PFSK-1 (cell line): ENCODE data around the gene CNPY4.

Experiments
- FOXP2 ChIP-seq: optimal IDR thresholded peaks from 2 replicates; pipeline ENCODE3; 2011; ENCODE audit warnings: borderline replicate concordance, control low read depth, inconsistent platforms; ENCODE audit not compliant: insufficient read depth; ENCODE audit errors: extremely low read length, extremely low read depth
- POLR2AphosphoS5 ChIP-seq: IDR thresholded peaks from 2 replicates; pipeline ENCODE4 v1.6.1; 2012; ENCODE audit warnings: low read depth, mild to moderate bottlenecking, control low read depth, low read length, moderate library complexity
- REST ChIP-seq, 2 experiments: IDR thresholded peaks; 2 replicates each; pipeline versions ENCODE4 v1.6.1 to v1.8.0; 2011 to 2012; ENCODE audit warnings: low read depth in 2 of 2, low read length in 2 of 2, control low read depth in 1 of 2, inconsistent platforms in 1 of 2, mild to moderate bottlenecking in 1 of 2, moderate library complexity in 1 of 2; ENCODE audit not compliant: insufficient read depth in 1 of 2
- SIN3A ChIP-seq: IDR thresholded peaks from 2 replicates; pipeline ENCODE4 v1.6.1; 2012; ENCODE audit warnings: mild to moderate bottlenecking, low read length, moderate library complexity, borderline replicate concordance; ENCODE audit not compliant: insufficient read depth
- TAF1 ChIP-seq: IDR thresholded peaks from 2 replicates; pipeline ENCODE4 v1.6.1; 2012; ENCODE audit warnings: low read length, control low read depth, borderline replicate concordance; ENCODE audit not compliant: insufficient read depth

The CNPY4 gene

DNA sequence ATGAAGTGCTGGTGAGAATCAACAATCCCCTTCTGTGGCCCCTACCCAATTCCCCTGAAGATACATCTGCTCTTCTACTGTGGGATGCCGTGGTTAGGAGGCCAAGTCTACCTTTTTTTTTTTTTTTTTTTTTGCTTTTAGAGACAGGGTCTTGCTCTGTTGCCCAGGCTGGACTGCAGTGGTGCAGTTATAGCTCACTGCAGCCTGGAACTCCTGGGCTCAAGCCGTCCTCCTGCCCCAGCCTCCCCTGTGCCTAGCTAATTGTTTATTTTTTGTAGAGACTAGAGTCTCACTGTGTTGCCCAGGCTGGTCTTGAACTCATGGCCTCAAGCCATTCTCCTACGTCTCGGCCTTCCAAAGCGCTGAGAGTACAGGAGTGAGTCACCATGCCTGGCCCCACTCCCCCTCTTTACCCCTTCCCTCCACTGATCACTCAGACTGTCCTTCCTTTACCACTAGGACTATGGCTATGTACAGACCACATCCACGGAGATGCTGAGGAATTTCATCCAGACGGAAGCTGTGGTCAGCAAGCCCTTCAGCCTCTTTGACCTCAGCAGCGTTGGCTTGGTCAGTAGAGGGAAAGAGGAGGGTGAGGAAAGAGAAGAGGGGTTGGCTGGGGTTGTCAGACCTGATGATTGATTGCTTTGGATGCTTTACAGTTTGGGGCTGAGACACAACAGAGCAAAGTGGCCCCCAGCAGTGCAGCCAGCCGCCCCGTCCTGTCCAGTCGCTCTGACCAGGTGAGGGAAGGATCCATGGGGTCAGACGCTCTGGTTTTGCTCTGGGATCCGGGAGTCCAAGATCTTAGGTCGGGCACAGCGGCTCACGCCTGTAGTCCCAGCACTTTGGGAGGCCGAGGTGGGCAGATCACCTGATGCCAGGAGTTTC lies 16.2 kb upstream of the CNPY4 start:
- TF ChIP-seq FOXP2 (no peak), REST (IDR thresholded peaks at IDR 0.05; ENCODE audit: insufficient read depth in 1 of 2, low read depth in 2 of 2, low read length in 2 of 2) (no peak), POLR2AphosphoS5 (no peak), SIN3A (no peak)

DNA sequence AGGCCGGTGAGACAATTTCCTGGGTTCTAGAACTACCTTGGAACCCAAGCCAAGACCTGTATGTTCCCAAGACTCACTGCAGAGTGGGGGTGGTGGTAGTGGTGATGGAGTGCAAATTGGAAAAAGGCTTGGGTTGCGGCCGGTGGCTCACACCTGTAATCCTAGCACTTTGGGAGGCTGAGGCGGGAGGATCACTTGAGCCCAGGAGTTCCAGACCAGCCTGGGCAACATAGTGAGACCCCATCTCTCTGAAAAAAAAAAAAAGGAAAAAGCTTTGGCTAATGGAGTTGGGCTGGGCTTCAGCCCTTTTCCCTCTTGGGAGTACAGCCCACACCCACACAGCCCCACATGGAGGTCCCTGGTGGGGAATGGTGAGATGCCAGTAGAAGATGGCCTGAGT lies 13.9 kb upstream of the CNPY4 start:
- TF ChIP-seq FOXP2 (no peak), REST (IDR thresholded peaks at IDR 0.05; ENCODE audit: insufficient read depth in 1 of 2, low read depth in 2 of 2, low read length in 2 of 2) (no peak), TAF1 (no peak), POLR2AphosphoS5 (no peak), SIN3A (no peak)

GRCh38 chr7:100106633-100107032 lies 12.8 kb upstream of the CNPY4 start:
- TF ChIP-seq REST (IDR thresholded peaks at IDR 0.05; ENCODE audit: insufficient read depth in 1 of 2, low read depth in 2 of 2, low read length in 2 of 2) (no peak), TAF1 (no peak), SIN3A (no peak), FOXP2 (no peak), POLR2AphosphoS5 (no peak)

DNA sequence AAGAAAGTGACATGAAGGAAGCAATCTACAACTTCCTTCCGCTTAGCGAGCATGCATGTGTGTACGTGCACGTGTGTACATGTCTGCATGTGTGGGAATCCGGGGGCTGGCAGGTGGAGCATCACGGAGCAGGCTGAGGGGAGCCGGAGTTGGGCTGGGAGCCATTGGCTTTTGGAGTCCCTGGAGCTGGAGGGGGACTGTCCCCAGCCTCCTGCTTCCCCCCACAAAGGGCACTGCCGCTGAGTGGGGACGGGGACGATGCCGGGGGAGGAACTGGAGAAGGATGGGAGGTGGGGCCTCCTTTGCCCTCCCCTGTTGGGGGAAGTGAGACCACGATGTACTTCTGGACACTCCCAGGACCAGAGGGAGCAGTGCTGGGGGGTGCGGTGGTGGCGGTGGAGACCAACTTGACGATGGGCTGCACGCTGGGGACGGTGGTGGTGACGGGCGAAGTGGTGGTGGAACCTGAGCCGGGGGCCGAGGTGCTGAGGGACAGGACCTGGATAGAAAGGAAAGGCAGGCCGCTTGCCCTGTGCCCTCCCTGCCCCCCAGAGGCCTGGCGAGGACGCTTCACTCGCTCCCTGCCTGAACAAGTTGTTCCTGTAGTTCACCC lies 12.2 kb upstream of the CNPY4 start:
- TF ChIP-seq POLR2AphosphoS5 (no peak), SIN3A (no peak), TAF1 (no peak), REST (IDR thresholded peaks at IDR 0.05; ENCODE audit: insufficient read depth in 1 of 2, low read depth in 2 of 2, low read length in 2 of 2) (no peak), FOXP2 (no peak)
